Measurements from ENCODE around the gene FAM180A.

The FAM180A gene

GRCh38 chr7:135684699-135685098 lies 63.9 kb downstream of the FAM180A start:
- no peak overlapping the region for H3K9ac ChIP-seq (ENCODE audit: low read length)
- peaks cover 24% of the 10 kb centered on the region for H3K79me1 ChIP-seq (ENCODE audit: low read length)
- no CpG with 5 or more reads among the region's 5 CpGs for WGBS (ENCODE audit: extremely low coverage, insufficient coverage, insufficient read length)
- peaks cover 15 to 27% of the 10 kb centered on the region in 2 experiments for H3K4me1 ChIP-seq (ENCODE audit: control insufficient read depth in 1 of 2, insufficient read depth in 2 of 2, low read length in 2 of 2)
- H4K12ac ChIP-seq (ENCODE audit: low read depth, low read length), result no peak overlapping the region
- H2AK5ac ChIP-seq (ENCODE audit: low read length), result peak overlapping the region; percentile 31
- H3K18ac ChIP-seq (ENCODE audit: low read length), result peak overlapping the region; percentile 84
- peak overlapping the region; percentile 86 for H2BK12ac ChIP-seq (ENCODE audit: low read length)
- H3K27me3 ChIP-seq (ENCODE audit: insufficient read depth, low read length), result no peaks in the 10 kb centered on the region
- H3K14ac ChIP-seq (ENCODE audit: low read length), result peak overlapping the region; percentile 92
- no peaks in the 10 kb centered on the region for H3K79me2 ChIP-seq (ENCODE audit: control insufficient read depth, insufficient read depth, low read length, poor library complexity)
- H4K8ac ChIP-seq (ENCODE audit: low read depth, low read length), result peak overlapping the region; percentile 74
- no peak overlapping the region for H3K4me3 ChIP-seq (ENCODE audit: low read depth, low read length)
- H4K91ac ChIP-seq (ENCODE audit: low read depth, low read length), result peak overlapping the region; percentile 82
- no peak for DNase-seq
- H3K36me3 ChIP-seq (ENCODE audit: control insufficient read depth in 1 of 2, insufficient read depth in 2 of 2, low read length in 2 of 2), result peaks cover 11 to 17% of the 10 kb centered on the region in 2 experiments
- peak overlapping the region; percentile 77 for H3K27ac ChIP-seq (ENCODE audit: low read depth, low read length)
- peak overlapping the region; percentile 71 for H3K4ac ChIP-seq (ENCODE audit: low read depth, low read length)
- peak overlapping the region; percentile 55 for H2BK120ac ChIP-seq (ENCODE audit: insufficient read depth, low read length, poor library complexity)
- peak overlapping the region; percentile 92 for H2BK5ac ChIP-seq (ENCODE audit: low read depth, low read length, poor library complexity)
- no peak overlapping the region for H3K4me2 ChIP-seq (ENCODE audit: low read length)
- H3K23ac ChIP-seq (ENCODE audit: low read length), result no peak overlapping the region
- H2AFZ ChIP-seq (ENCODE audit: insufficient read depth, low read length, poor library complexity), result peak overlapping the region; percentile 32
- no peaks in the 10 kb centered on the region for H3K9me3 ChIP-seq (ENCODE audit: insufficient read depth, low read depth, low read length)

DNA sequence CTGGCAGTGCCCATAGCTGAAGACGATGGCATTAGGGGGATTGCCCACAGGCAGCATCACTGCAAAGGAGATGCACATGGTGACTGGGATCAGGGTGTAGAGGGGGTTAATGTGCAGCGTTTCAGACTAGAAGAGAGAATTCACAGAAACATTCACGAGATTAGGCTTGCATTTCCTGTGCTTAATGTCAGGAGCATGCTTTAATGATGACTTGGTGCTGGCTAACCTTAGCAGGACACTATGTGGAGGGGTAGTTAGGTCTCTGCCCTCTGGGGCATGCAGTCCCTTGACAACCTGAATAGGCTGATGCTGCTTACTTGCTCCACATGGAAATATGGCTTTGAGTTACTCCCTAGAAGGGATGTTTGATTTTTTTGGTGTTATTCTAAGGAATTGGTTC lies 64.5 kb downstream of the FAM180A start:
- Histone ChIP-seq H3K9me3 (ENCODE audit: insufficient read depth, low read depth, low read length) (no peaks in the 10 kb centered on the region), H3K27ac (ENCODE audit: low read depth, low read length) (peak overlapping the region; percentile 22), H4K8ac (ENCODE audit: low read depth, low read length) (no peak overlapping the region), H3K79me2 (ENCODE audit: control insufficient read depth, insufficient read depth, low read length, poor library complexity) (no peaks in the 10 kb centered on the region), H3K36me3 (ENCODE audit: control insufficient read depth in 1 of 2, insufficient read depth in 2 of 2, low read length in 2 of 2) (peaks cover 11 to 17% of the 10 kb centered on the region in 2 experiments), H4K91ac (ENCODE audit: low read depth, low read length) (no peak overlapping the region), H3K4me2 (ENCODE audit: low read length) (peak overlapping the region; percentile 6), H3K4me1 (ENCODE audit: control insufficient read depth in 1 of 2, insufficient read depth in 2 of 2, low read length in 2 of 2) (peaks cover 15 to 27% of the 10 kb centered on the region in 2 experiments), H3K4me3 (ENCODE audit: low read depth, low read length) (no peak overlapping the region), H2BK120ac (ENCODE audit: insufficient read depth, low read length, poor library complexity) (peak overlapping the region; percentile 15), H3K9ac (ENCODE audit: low read length) (no peak overlapping the region), H4K12ac (ENCODE audit: low read depth, low read length) (no peak overlapping the region), H2AFZ (ENCODE audit: insufficient read depth, low read length, poor library complexity) (no peak overlapping the region), H3K23ac (ENCODE audit: low read length) (no peak overlapping the region), H2AK5ac (ENCODE audit: low read length) (no peak overlapping the region), H3K14ac (ENCODE audit: low read length) (peak overlapping the region; percentile 5), H2BK12ac (ENCODE audit: low read length) (peak overlapping the region; percentile 58), H2BK5ac (ENCODE audit: low read depth, low read length, poor library complexity) (peak overlapping the region; percentile 32), H3K27me3 (ENCODE audit: insufficient read depth, low read length) (no peaks in the 10 kb centered on the region), H3K18ac (ENCODE audit: low read length) (peak overlapping the region; percentile 51), H3K79me1 (ENCODE audit: low read length) (peaks cover 24% of the 10 kb centered on the region), H3K4ac (ENCODE audit: low read depth, low read length) (no peak overlapping the region)
- DNase-seq, result no peak
- WGBS (ENCODE audit: extremely low coverage, insufficient coverage, insufficient read length), result no CpG with 5 or more reads among the region's 3 CpGs

DNA sequence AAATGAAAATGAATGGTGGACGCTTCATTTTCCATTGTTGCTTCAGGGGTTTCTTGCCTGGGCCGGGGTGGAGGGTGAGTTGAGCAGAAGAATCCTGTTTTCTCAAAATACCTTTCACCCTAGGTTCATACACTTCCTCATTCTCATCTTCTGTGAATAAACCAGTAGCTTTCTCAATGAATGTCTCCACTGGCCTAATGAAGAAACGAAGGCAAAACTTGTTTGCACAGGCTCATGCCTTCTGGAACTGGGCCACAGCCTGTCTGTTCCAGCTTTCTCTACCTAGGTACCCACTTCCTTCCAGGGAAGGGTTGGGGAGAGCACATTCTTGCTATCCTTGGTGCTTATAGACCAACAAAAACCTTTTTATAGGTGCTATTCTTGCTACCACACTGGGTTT lies 65.0 kb downstream of the FAM180A start:
- Histone ChIP-seq H2BK12ac (ENCODE audit: low read length) (peak overlapping the region; percentile 58), H3K23ac (ENCODE audit: low read length) (no peak overlapping the region)

GRCh38 chr7:135682191-135682590 lies 66.4 kb downstream of the FAM180A start:
- WGBS (ENCODE audit: extremely low coverage, insufficient coverage, insufficient read length), result no CpG with 5 or more reads among the region's 3 CpGs
- peaks cover 15 to 30% of the 10 kb centered on the region in 2 experiments for H3K4me1 ChIP-seq (ENCODE audit: control insufficient read depth in 1 of 2, insufficient read depth in 2 of 2, low read length in 2 of 2)

More for the DNA sequence above, 65.0 kb downstream of the FAM180A start:
- Histone ChIP-seq H4K8ac (ENCODE audit: low read depth, low read length) (peak overlapping the region; percentile 6), H3K9ac (ENCODE audit: low read length) (no peak overlapping the region), H4K91ac (ENCODE audit: low read depth, low read length) (peak overlapping the region; percentile 29), H3K79me2 (ENCODE audit: control insufficient read depth, insufficient read depth, low read length, poor library complexity) (no peaks in the 10 kb centered on the region), H3K27me3 (ENCODE audit: insufficient read depth, low read length) (no peaks in the 10 kb centered on the region), H3K36me3 (ENCODE audit: control insufficient read depth in 1 of 2, insufficient read depth in 2 of 2, low read length in 2 of 2) (peaks cover 8 to 17% of the 10 kb centered on the region in 2 experiments), H2AFZ (ENCODE audit: insufficient read depth, low read length, poor library complexity) (no peak overlapping the region), H3K4me3 (ENCODE audit: low read depth, low read length) (no peak overlapping the region), H3K4ac (ENCODE audit: low read depth, low read length) (no peak overlapping the region), H4K12ac (ENCODE audit: low read depth, low read length) (no peak overlapping the region), H2AK5ac (ENCODE audit: low read length) (peak overlapping the region; percentile 61), H3K4me2 (ENCODE audit: low read length) (no peak overlapping the region), H3K14ac (ENCODE audit: low read length) (no peak overlapping the region), H3K18ac (ENCODE audit: low read length) (peak overlapping the region; percentile 51), H2BK120ac (ENCODE audit: insufficient read depth, low read length, poor library complexity) (peak overlapping the region; percentile 15), H2BK5ac (ENCODE audit: low read depth, low read length, poor library complexity) (peak overlapping the region; percentile 32), H3K9me3 (ENCODE audit: insufficient read depth, low read depth, low read length) (no peaks in the 10 kb centered on the region), H3K4me1 (ENCODE audit: control insufficient read depth in 1 of 2, insufficient read depth in 2 of 2, low read length in 2 of 2) (peaks cover 15 to 30% of the 10 kb centered on the region in 2 experiments), H3K79me1 (ENCODE audit: low read length) (peaks cover 24% of the 10 kb centered on the region), H3K27ac (ENCODE audit: low read depth, low read length) (peak overlapping the region; percentile 22)
- no peak for DNase-seq
- no CpG with 5 or more reads among the region's 3 CpGs for WGBS (ENCODE audit: extremely low coverage, insufficient coverage, insufficient read length)

More at GRCh38 chr7:135682191-135682590, 66.4 kb downstream of the FAM180A start:
- no peak overlapping the region for H2BK120ac ChIP-seq (ENCODE audit: insufficient read depth, low read length, poor library complexity)
- H3K14ac ChIP-seq (ENCODE audit: low read length), result no peak overlapping the region
- H4K12ac ChIP-seq (ENCODE audit: low read depth, low read length), result no peak overlapping the region
- H3K27ac ChIP-seq (ENCODE audit: low read depth, low read length), result no peak overlapping the region
- no peak overlapping the region for H3K18ac ChIP-seq (ENCODE audit: low read length)
- H4K8ac ChIP-seq (ENCODE audit: low read depth, low read length), result no peak overlapping the region
- H3K79me1 ChIP-seq (ENCODE audit: low read length), result peaks cover 24% of the 10 kb centered on the region
- no peak overlapping the region for H3K9ac ChIP-seq (ENCODE audit: low read length)
- no peak overlapping the region for H3K4me2 ChIP-seq (ENCODE audit: low read length)
- DNase-seq, result no peak
- H3K23ac ChIP-seq (ENCODE audit: low read length), result no peak overlapping the region
- H3K36me3 ChIP-seq (ENCODE audit: control insufficient read depth in 1 of 2, insufficient read depth in 2 of 2, low read length in 2 of 2), result peaks cover 11 to 17% of the 10 kb centered on the region in 2 experiments
- no peaks in the 10 kb centered on the region for H3K27me3 ChIP-seq (ENCODE audit: insufficient read depth, low read length)
- peak overlapping the region; percentile 46 for H2BK12ac ChIP-seq (ENCODE audit: low read length)
- no peak overlapping the region for H2BK5ac ChIP-seq (ENCODE audit: low read depth, low read length, poor library complexity)
- no peak overlapping the region for H3K4ac ChIP-seq (ENCODE audit: low read depth, low read length)
- H2AK5ac ChIP-seq (ENCODE audit: low read length), result peak overlapping the region; percentile 0
- no peak overlapping the region for H2AFZ ChIP-seq (ENCODE audit: insufficient read depth, low read length, poor library complexity)
- H3K4me3 ChIP-seq (ENCODE audit: low read depth, low read length), result no peak overlapping the region
- no peaks in the 10 kb centered on the region for H3K9me3 ChIP-seq (ENCODE audit: insufficient read depth, low read depth, low read length)
- no peaks in the 10 kb centered on the region for H3K79me2 ChIP-seq (ENCODE audit: control insufficient read depth, insufficient read depth, low read length, poor library complexity)
- peak overlapping the region; percentile 3 for H4K91ac ChIP-seq (ENCODE audit: low read depth, low read length)
